Mesendoderm (in vitro differentiated cells): ENCODE measurements around the gene CDH23.

Experiments used
- DNase-seq: peaks from one replicate; pipeline ENCODE4 v3.0.0; 2013
- H2AK5ac ChIP-seq: 2 replicates; pipeline ENCODE4 v1.6.1; 2013; ENCODE audit warnings: low read length, inconsistent platforms
- H2BK120ac ChIP-seq: 2 replicates; pipeline ENCODE4 v1.6.1; 2013; ENCODE audit warnings: low read depth, mild to moderate bottlenecking, low read length, moderate library complexity, mixed read lengths
- H2BK15ac ChIP-seq: replicated peaks from 2 replicates; pipeline ENCODE4 v1.6.1; 2013; ENCODE audit warnings: low read depth, mild to moderate bottlenecking, moderate library complexity
- H2BK5ac ChIP-seq: 2 replicates; pipeline ENCODE4 v1.6.1; 2013; ENCODE audit warnings: low read length, inconsistent platforms
- H3K18ac ChIP-seq: 2 replicates; pipeline ENCODE4 v1.6.1; 2013; ENCODE audit warnings: mild to moderate bottlenecking, low read length, mixed read lengths
- H3K23ac ChIP-seq: one replicate; pipeline ENCODE4 v1.6.1; 2013; ENCODE audit warnings: low read length
- H3K27ac ChIP-seq: 2 replicates; pipeline ENCODE4 v1.5.1; 2013; ENCODE audit warnings: low read depth, mild to moderate bottlenecking, inconsistent platforms, low read length, moderate library complexity
- H3K27me3 ChIP-seq: 2 replicates; pipeline ENCODE4 v1.6.1; 2013; ENCODE audit warnings: low read length, control low read depth, mild to moderate bottlenecking, inconsistent platforms; ENCODE audit not compliant: insufficient read depth, poor library complexity
- H3K36me3 ChIP-seq: 2 replicates; pipeline ENCODE4 v1.6.1; 2013; ENCODE audit warnings: low read length, inconsistent platforms; ENCODE audit not compliant: control insufficient read depth, insufficient read depth
- H3K4ac ChIP-seq: one replicate; pipeline ENCODE4 v1.6.1; 2013; ENCODE audit warnings: low read depth, mild to moderate bottlenecking, low read length, moderate library complexity
- H3K4me1 ChIP-seq: 2 replicates; pipeline ENCODE4 v1.6.1; 2013; ENCODE audit warnings: low read depth, low read length, inconsistent platforms; ENCODE audit not compliant: control insufficient read depth
- H3K4me2 ChIP-seq: 2 replicates; pipeline ENCODE4 v1.6.1; 2013; ENCODE audit warnings: low read length
- H3K4me3 ChIP-seq: 2 replicates; pipeline ENCODE4 v1.5.1; 2013; ENCODE audit warnings: mild to moderate bottlenecking, low read length
- H3K56ac ChIP-seq: one replicate; pipeline ENCODE4 v1.6.1; 2013; ENCODE audit warnings: low read length
- H3K79me1 ChIP-seq: 2 replicates; pipeline ENCODE4 v1.6.1; 2013; ENCODE audit warnings: low read length, inconsistent platforms
- H3K79me2 ChIP-seq: 2 replicates; pipeline ENCODE4 v1.6.1; 2013; ENCODE audit warnings: mild to moderate bottlenecking, low read length; ENCODE audit not compliant: control insufficient read depth, insufficient read depth
- H3K9ac ChIP-seq: 2 replicates; pipeline ENCODE4 v1.6.1; 2013; ENCODE audit warnings: low read length, inconsistent platforms
- H4K5ac ChIP-seq: one replicate; pipeline ENCODE4 v1.6.1; 2013; ENCODE audit warnings: low read length
- H4K8ac ChIP-seq: one replicate; pipeline ENCODE4 v1.6.1; 2013; ENCODE audit warnings: low read depth, mild to moderate bottlenecking, control low read depth, low read length, moderate library complexity
- WGBS: extraction: QIAGEN DNeasy Blood & Tissue Kit; methylation state at CpG from one replicate; pipeline ENCODE4 v1.1.7; 2013; ENCODE audit warnings: low lambda C conversion rate, missing lambda C conversion rate; ENCODE audit not compliant: insufficient coverage; ENCODE audit errors: extremely low coverage; 5-methylcytosine and 5-hydroxymethylcytosine counted together

The CDH23 gene

GRCh38 chr10:71745664-71746250, 349.0 kb downstream of the CDH23 start:
- H2BK5ac ChIP-seq: no peak overlapping the region
- H3K56ac ChIP-seq: no peak overlapping the region
- H3K18ac ChIP-seq: no peak overlapping the region
- H4K5ac ChIP-seq: no peak overlapping the region
- no peak overlapping the region for H3K23ac ChIP-seq
- no peak overlapping the region for H4K8ac ChIP-seq
- no peaks in the 10 kb centered on the region for H3K27me3 ChIP-seq
- no peak overlapping the region for H2BK15ac ChIP-seq
- DNase-seq: no peak
- H3K4me2 ChIP-seq: no peak overlapping the region
- no peaks in the 10 kb centered on the region for H3K4me1 ChIP-seq
- no peak overlapping the region for H3K4ac ChIP-seq
- no peak overlapping the region for H2AK5ac ChIP-seq
- WGBS: no CpG with 5 or more reads among the region's 2 CpGs
- no peak overlapping the region for H3K9ac ChIP-seq
- no peaks in the 10 kb centered on the region for H3K36me3 ChIP-seq
- H2BK120ac ChIP-seq: no peak overlapping the region
- no peak overlapping the region for H3K4me3 ChIP-seq
- no peak overlapping the region for H3K27ac ChIP-seq
- H3K79me1 ChIP-seq: no peaks in the 10 kb centered on the region
- H3K79me2 ChIP-seq: no peaks in the 10 kb centered on the region

- H3K23ac ChIP-seq: no peak overlapping the region
- no peak overlapping the region for H4K8ac ChIP-seq
- H3K56ac ChIP-seq: no peak overlapping the region
- no peak overlapping the region for H3K9ac ChIP-seq
- no peaks in the 10 kb centered on the region for H3K79me2 ChIP-seq
- no peak overlapping the region for H2BK15ac ChIP-seq
- no peak overlapping the region for H2BK5ac ChIP-seq
- H4K5ac ChIP-seq: no peak overlapping the region
- H3K27me3 ChIP-seq: no peaks in the 10 kb centered on the region
- WGBS: no CpG with 5 or more reads among the region's 13 CpGs
- peak; percentile 87 for DNase-seq
- no peak overlapping the region for H3K4ac ChIP-seq
- no peaks in the 10 kb centered on the region for H3K79me1 ChIP-seq
- H3K4me2 ChIP-seq: no peak overlapping the region
- H3K18ac ChIP-seq: no peak overlapping the region
- no peak overlapping the region for H2BK120ac ChIP-seq
- no peaks in the 10 kb centered on the region for H3K36me3 ChIP-seq
- no peak overlapping the region for H3K27ac ChIP-seq
- no peak overlapping the region for H3K4me3 ChIP-seq
- H2AK5ac ChIP-seq: no peak overlapping the region
- no peaks in the 10 kb centered on the region for H3K4me1 ChIP-seq
These were observed 349.8 kb downstream of the CDH23 start for GRCh38 chr10:71746344-71747037.

- Histone ChIP-seq H3K4me2 (no peak overlapping the region), H3K36me3 (no peaks in the 10 kb centered on the region), H2BK5ac (no peak overlapping the region), H3K27me3 (no peaks in the 10 kb centered on the region), H3K9ac (no peak overlapping the region), H4K8ac (no peak overlapping the region), H3K4me1 (no peaks in the 10 kb centered on the region), H3K79me1 (no peaks in the 10 kb centered on the region), H3K56ac (no peak overlapping the region), H2BK120ac (no peak overlapping the region), H3K79me2 (no peaks in the 10 kb centered on the region), H3K18ac (no peak overlapping the region), H2AK5ac (no peak overlapping the region), H3K4ac (no peak overlapping the region), H2BK15ac (no peak overlapping the region), H3K4me3 (no peak overlapping the region), H3K23ac (no peak overlapping the region), H3K27ac (no peak overlapping the region), H4K5ac (no peak overlapping the region)
- no peak for DNase-seq
- WGBS: no CpG with 5 or more reads among the region's 2 CpGs
These were observed 350.4 kb downstream of the CDH23 start for GRCh38 chr10:71747039-71747531.

GRCh38 chr10:71747551-71748523, 351.1 kb downstream of the CDH23 start:
- Histone ChIP-seq H3K56ac (peak overlapping the region; percentile 5), H3K27me3 (no peaks in the 10 kb centered on the region), H3K79me1 (no peaks in the 10 kb centered on the region), H3K27ac (no peak overlapping the region), H3K23ac (no peak overlapping the region), H3K4me2 (no peak overlapping the region), H3K4ac (no peak overlapping the region), H3K9ac (no peak overlapping the region), H2AK5ac (no peak overlapping the region), H3K4me1 (no peaks in the 10 kb centered on the region), H4K5ac (no peak overlapping the region), H3K4me3 (no peak overlapping the region), H2BK120ac (no peak overlapping the region), H2BK5ac (no peak overlapping the region), H3K36me3 (no peaks in the 10 kb centered on the region), H4K8ac (no peak overlapping the region), H3K79me2 (no peaks in the 10 kb centered on the region), H3K18ac (no peak overlapping the region), H2BK15ac (no peak overlapping the region)
- DNase-seq: no peak
- no CpG with 5 or more reads among the region's 14 CpGs for whole genome bisulfite sequencing

GRCh38 chr10:71748671-71749191, 352.0 kb downstream of the CDH23 start:
- no peak overlapping the region for H3K9ac ChIP-seq
- no peak overlapping the region for H4K5ac ChIP-seq
- no peak overlapping the region for H2BK5ac ChIP-seq
- H2AK5ac ChIP-seq: no peak overlapping the region
- H4K8ac ChIP-seq: no peak overlapping the region
- H3K4me1 ChIP-seq: no peaks in the 10 kb centered on the region
- H2BK120ac ChIP-seq: no peak overlapping the region
- no CpG with 5 or more reads among the region's 15 CpGs for WGBS
- H3K4ac ChIP-seq: no peak overlapping the region
- DNase-seq: no peak
- H3K18ac ChIP-seq: no peak overlapping the region
- H3K27ac ChIP-seq: no peak overlapping the region
- no peak overlapping the region for H3K4me2 ChIP-seq
- H3K27me3 ChIP-seq: no peaks in the 10 kb centered on the region
- H2BK15ac ChIP-seq: no peak overlapping the region
- no peaks in the 10 kb centered on the region for H3K79me1 ChIP-seq
- no peak overlapping the region for H3K56ac ChIP-seq
- no peak overlapping the region for H3K23ac ChIP-seq
- no peak overlapping the region for H3K4me3 ChIP-seq
- no peaks in the 10 kb centered on the region for H3K79me2 ChIP-seq
- H3K36me3 ChIP-seq: no peaks in the 10 kb centered on the region
